GM19395 (cell line): ENCODE results near the gene SNX11.

Source experiments
- ATAC-seq: cut with Tn5 transposase; IDR thresholded peaks from one replicate; pipeline ENCODE4 v1.9.1; 2021; ENCODE audit warnings: mild to moderate bottlenecking, moderate library complexity; ENCODE audit not compliant: unreplicated experiment

The SNX11 gene

DNA sequence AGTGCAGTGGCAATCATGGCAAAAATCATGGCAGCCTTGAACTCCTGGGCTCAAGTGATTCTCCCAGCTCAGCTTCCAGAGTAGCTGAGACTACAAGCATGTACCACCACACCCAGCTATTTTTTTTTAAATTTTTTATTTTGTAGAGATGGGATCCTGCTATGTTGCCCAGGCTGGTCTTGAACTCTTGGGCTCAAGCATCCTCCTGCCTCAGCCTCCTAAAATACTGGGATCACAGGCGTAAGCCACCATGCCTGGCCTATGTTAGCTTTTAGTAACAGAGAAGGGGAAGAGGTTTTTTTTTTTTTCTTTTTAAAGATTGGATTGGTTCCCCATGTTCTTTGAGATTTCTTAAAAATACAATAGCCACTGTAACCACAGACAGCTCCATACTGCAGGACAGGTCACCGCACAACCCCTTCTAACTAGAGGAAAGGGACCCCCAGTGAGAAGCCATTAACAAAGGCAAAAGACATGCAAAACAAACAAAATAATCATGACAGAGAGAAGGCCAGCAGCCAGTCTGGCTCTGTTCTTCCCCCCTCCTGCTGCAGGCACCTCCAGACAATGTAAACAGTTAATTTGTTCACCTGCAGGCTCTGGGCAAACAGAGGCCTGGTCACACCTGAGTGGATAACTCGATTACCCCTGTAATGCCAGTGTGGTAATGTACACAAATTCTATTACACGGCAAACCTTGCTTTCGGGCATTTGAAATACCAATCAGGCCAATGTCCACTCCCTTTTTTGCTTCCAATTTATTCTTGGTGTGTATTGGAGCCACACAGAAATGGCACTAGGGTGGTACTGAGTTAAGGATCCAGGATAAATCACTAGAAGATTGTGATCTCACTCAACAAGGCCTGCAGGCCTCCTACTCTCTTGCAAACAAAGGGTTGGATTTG lies 52.9 kb downstream of the SNX11 start:
- ATAC-seq: no peak

GRCh38 chr17:48161127-48161905 lies 53.8 kb downstream of the SNX11 start:
- no peak for ATAC-seq

GRCh38 chr17:48162306-48162934 lies 54.9 kb downstream of the SNX11 start:
- ATAC-seq: no peak

DNA sequence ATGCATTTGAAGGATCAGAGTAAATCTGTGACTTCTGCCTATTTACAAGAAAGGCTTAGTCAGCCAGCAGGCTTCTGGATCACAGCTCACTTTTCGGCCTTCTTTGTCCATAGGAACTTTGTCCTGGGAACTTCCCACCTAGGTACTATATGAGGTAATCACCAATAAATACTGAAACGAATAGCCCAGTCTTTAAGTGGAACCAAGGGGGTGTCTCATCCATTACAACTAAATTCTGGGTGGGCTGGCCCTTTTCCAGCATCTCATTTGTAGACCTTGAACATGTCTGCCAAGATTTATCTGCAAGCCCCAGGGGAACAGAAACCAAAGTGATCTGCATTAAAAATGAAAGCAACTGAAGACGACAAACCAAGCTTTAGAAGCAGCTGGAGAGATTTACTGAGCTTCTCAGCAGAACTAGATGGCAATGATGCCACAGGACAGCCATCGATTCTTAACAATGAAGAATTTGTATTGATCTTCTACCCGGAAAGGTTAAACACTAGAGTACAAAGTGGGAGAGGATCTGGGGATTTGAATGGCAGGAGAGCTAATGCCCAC lies 55.5 kb downstream of the SNX11 start:
- no peak for ATAC-seq

- ATAC-seq: no peak
These were observed 56.2 kb downstream of the SNX11 start for GRCh38 chr17:48163809-48164208.

DNA sequence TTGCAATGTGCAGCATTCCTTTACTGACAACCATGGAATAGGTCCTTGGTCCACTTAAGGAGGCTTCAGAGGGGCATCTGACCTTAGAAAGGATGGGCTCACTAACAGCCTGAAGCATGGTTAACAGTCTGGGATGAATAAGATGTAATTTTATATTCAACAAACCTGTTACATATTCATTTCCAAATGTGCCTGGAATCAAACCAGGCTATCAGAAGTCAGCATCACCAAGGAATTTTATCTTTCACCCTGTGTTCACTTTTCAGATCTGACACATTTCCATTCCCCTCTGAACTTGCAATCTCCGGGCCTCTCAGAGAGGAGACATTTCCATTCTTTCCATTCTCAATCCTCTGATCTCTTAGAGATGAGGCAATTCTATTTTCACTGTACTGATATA lies 62.4 kb downstream of the SNX11 start:
- ATAC-seq: no peak
